Cortex of kidney (tissue), 1 donor: ENCODE measurements around the gene TLK1.

Experiments used
- DNase-seq: peaks from one replicate; lab custom pipeline; 2025; lab: John Stamatoyannopoulos, UW

TLK1 gene

GRCh38 chr2:171160119-171160955 is at the start of gene TLK1:
Gene TLK1, minus strand, starts transcription at chr2:171160893. Its CDS starts 465 bp downstream, at chr2:171160428.
- no peak for DNase-seq

GRCh38 chr2:171210216-171210863 is 49.6 kb upstream of the TLK1 start:
- DNase-seq, result no peak

- DNase-seq, result no peak
Measured at GRCh38 chr2:171208657-171209056, 48.0 kb upstream of the TLK1 start.

- DNase-seq, result no peak
Measured at GRCh38 chr2:171206422-171207115, 45.9 kb upstream of the TLK1 start.

- DNase-seq, result no peak
Measured at GRCh38 chr2:171205551-171205950, 44.9 kb upstream of the TLK1 start.

GRCh38 chr2:171201767-171202166 is 41.1 kb upstream of the TLK1 start:
- no peak for DNase-seq

GRCh38 chr2:171201271-171201670 is 40.6 kb upstream of the TLK1 start:
- no peak for DNase-seq

GRCh38 chr2:171200469-171200868 is 39.8 kb upstream of the TLK1 start:
- DNase-seq, result no peak

- DNase-seq, result no peak
Measured at GRCh38 chr2:171191021-171191420, 30.3 kb upstream of the TLK1 start.

GRCh38 chr2:171187819-171188218 is 27.1 kb upstream of the TLK1 start:
- no peak for DNase-seq

- DNase-seq, result no peak
Measured at GRCh38 chr2:171187177-171187576, 26.5 kb upstream of the TLK1 start.

- no peak for DNase-seq
Measured at GRCh38 chr2:171185941-171186340, 25.2 kb upstream of the TLK1 start.

GRCh38 chr2:171185165-171185818 is 24.6 kb upstream of the TLK1 start:
- DNase-seq, result no peak

- DNase-seq, result no peak
Measured at GRCh38 chr2:171181064-171182049, 20.7 kb upstream of the TLK1 start.

GRCh38 chr2:171180229-171180930 is 19.7 kb upstream of the TLK1 start:
- no peak for DNase-seq

GRCh38 chr2:171178993-171179392 is 18.3 kb upstream of the TLK1 start:
- DNase-seq, result no peak

GRCh38 chr2:171176516-171176915 is 15.8 kb upstream of the TLK1 start:
- no peak for DNase-seq

GRCh38 chr2:171174075-171174474 is 13.4 kb upstream of the TLK1 start:
- no peak for DNase-seq

- DNase-seq, result no peak
Measured at GRCh38 chr2:171173087-171173486, 12.4 kb upstream of the TLK1 start.

GRCh38 chr2:171171808-171172207 is 11.1 kb upstream of the TLK1 start:
- DNase-seq, result no peak
